OCI-LY1 (cell line): Measurements from ENCODE around the gene SLCO2B1.

Experiments
- CTCF ChIP-seq: fragments of 200-600 bp; sonication (generic), shearing (Covaris generic); IDR thresholded peaks from 2 replicates; pipeline ENCODE4 v1.5.1; 2017; ENCODE audit warnings: mild to moderate bottlenecking, antibody characterized with exemption, low read length, moderate library complexity, mixed read lengths
- EZH2 ChIP-seq: fragments of 200-600 bp; sonication (generic), shearing (Covaris generic); IDR thresholded peaks from 2 replicates; pipeline ENCODE4 v1.8.0; 2017; ENCODE audit warnings: borderline replicate concordance, mixed run types, mild to moderate bottlenecking, antibody characterized with exemption, low read length, moderate library complexity, mixed read lengths

DNA sequence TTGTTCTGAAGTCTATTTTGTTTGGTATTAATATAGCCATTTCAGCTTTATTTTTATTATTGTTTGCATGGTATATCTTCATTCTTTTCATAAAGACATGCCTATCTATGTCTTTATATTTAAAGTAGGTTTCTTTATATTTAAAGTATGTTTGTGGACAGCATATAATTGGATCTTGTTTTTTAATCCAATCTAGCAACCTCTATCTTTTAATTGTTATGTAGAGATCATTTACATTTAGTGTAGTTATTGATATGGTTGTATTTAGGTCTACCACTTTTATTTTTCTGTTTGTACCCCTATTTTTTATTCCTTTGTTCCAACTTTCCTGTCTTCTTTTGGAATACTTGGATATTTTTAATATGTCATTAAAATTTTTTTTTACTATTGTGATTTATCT lies 103.4 kb downstream of the SLCO2B1 start:
- TF ChIP-seq CTCF, result no peak
- TF ChIP-seq EZH2, result no peak
